Activated CD8-positive, alpha-beta T cell treated with anti-CD3 and anti-CD28 coated beads, Interleukin-2, amount 10 ng/mL, durations not matched to agents 7 days and 5 days (primary cell): Measurements from ENCODE around the gene FRAT2. TPM values are rescaled to one million over a fixed set of nuclear protein-coding genes. Genes with fewer than 3 reads are reported as not detected.
A peak's percentile ranks its signal among the peaks of the same experiment; 100 is the strongest.

Source experiments
- ATAC-seq: fragments of 150-1000 bp; cut with Tn5 transposase; one replicate; pipeline ENCODE4 v1.10.0; 2021; ENCODE audit warnings: moderate library complexity
- CTCF ChIA-PET: fragments of 350-600 bp; sonication (Branson Sonifier 250); formaldehyde crosslinking; loops from one replicate; lab custom pipeline; 2021; ENCODE audit warnings: antibody characterized with exemption; lab: Charles Lee
- POLR2A ChIA-PET: fragments of 350-600 bp; sonication (Branson Sonifier 250); formaldehyde crosslinking; loops from one replicate; lab custom pipeline; 2021; ENCODE audit warnings: antibody characterized with exemption; lab: Charles Lee
- DNase-seq: peaks from one replicate; pipeline ENCODE4 v3.0.0-alpha.2; 2020
- H3K27ac Mint-ChIP-seq: one replicate; pipeline ENCODE4 v1.8.0; 2021; ENCODE audit warnings: mild to moderate bottlenecking, mixed read lengths
- H3K27me3 Mint-ChIP-seq: one replicate; pipeline ENCODE4 v1.8.0; 2021; ENCODE audit warnings: low read depth, mixed read lengths
- H3K36me3 Mint-ChIP-seq: one replicate; pipeline ENCODE4 v1.8.0; 2021; ENCODE audit warnings: low read depth, mixed read lengths
- H3K4me1 Mint-ChIP-seq: one replicate; pipeline ENCODE4 v1.8.0; 2021; ENCODE audit warnings: low read depth, mixed read lengths
- H3K4me3 Mint-ChIP-seq: one replicate; pipeline ENCODE4 v1.8.0; 2021; ENCODE audit warnings: mild to moderate bottlenecking, mixed read lengths
- H3K9me3 Mint-ChIP-seq: one replicate; pipeline ENCODE4 v1.8.0; 2022; ENCODE audit warnings: mixed read lengths; ENCODE audit not compliant: insufficient read depth
- total RNA-seq, 2 experiments: library from RNA; stranded (reverse); gene quantifications; one replicate each; pipeline ENCODE4 v1.2.3, GENCODE V29; 2021

The FRAT2 gene, protein sequence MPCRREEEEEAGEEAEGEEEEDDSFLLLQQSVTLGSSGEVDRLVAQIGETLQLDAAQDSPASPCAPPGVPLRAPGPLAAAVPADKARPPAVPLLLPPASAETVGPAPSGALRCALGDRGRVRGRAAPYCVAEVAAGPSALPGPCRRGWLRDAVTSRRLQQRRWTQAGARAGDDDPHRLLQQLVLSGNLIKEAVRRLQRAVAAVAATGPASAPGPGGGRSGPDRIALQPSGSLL
- total RNA-seq, result 10 to 100 TPM; 10.0 to 10.4 TPM

- peak; percentile 89 for DNase-seq
- Mint-ChIP-seq H3K4me3 (peak within 1 kb of the TSS; percentile 75), H3K9me3 (no peaks in the 10 kb centered on the region), H3K27me3 (peaks cover 28% of the 10 kb centered on the region), H3K27ac (peak within 1 kb of the TSS; percentile 93), H3K4me1 (peaks cover 32% of the 10 kb centered on the region), H3K36me3 (peaks cover 24% of the 10 kb centered on the region)
- ATAC-seq, result peak; percentile 89
- ChIA-PET POLR2A (interaction anchor here (0.9 to 5.0 kb wide), 7 partner anchors 9 to 66 kb away, joined by 3 to 46 read pairs (median 5); partner anchors contain the start of genes ARHGAP19, FRAT1 and RRP12), CTCF (interaction anchor here (0.7 kb wide), 1 partner anchor 15 kb away, joined by 3 read pairs; no protein-coding TSS in a partner anchor)
These were observed at the start of gene FRAT2 for GRCh38 chr10:97334370-97335175. Gene FRAT2 (minus strand): TSS chr10:97334729. CDS start chr10:97334572, 157 bp downstream.

- no peaks in the 10 kb centered on the region for H3K27me3 Mint-ChIP-seq
- H3K4me1 Mint-ChIP-seq, result no peaks in the 10 kb centered on the region
- no peak for DNase-seq
- no peak overlapping the region for H3K4me3 Mint-ChIP-seq
- ATAC-seq, result no peak
- H3K9me3 Mint-ChIP-seq, result no peaks in the 10 kb centered on the region
- H3K36me3 Mint-ChIP-seq, result peaks cover 10% of the 10 kb centered on the region
- ChIA-PET POLR2A (no interaction called here), CTCF (no interaction called here)
- H3K27ac Mint-ChIP-seq, result no peak overlapping the region
These were observed 49.6 kb upstream of the FRAT2 start for GRCh38 chr10:97384156-97384555.

- CTCF ChIA-PET, result no interaction called here
- no peak overlapping the region for H3K27ac Mint-ChIP-seq
- POLR2A ChIA-PET, result no interaction called here
- H3K9me3 Mint-ChIP-seq, result no peaks in the 10 kb centered on the region
- H3K27me3 Mint-ChIP-seq, result no peaks in the 10 kb centered on the region
- H3K4me1 Mint-ChIP-seq, result no peaks in the 10 kb centered on the region
- no peak overlapping the region for H3K4me3 Mint-ChIP-seq
- ATAC-seq (no peak), DNase-seq (no peak)
- peaks cover 4% of the 10 kb centered on the region for H3K36me3 Mint-ChIP-seq
These were observed 48.6 kb upstream of the FRAT2 start for GRCh38 chr10:97383159-97383558.

DNA sequence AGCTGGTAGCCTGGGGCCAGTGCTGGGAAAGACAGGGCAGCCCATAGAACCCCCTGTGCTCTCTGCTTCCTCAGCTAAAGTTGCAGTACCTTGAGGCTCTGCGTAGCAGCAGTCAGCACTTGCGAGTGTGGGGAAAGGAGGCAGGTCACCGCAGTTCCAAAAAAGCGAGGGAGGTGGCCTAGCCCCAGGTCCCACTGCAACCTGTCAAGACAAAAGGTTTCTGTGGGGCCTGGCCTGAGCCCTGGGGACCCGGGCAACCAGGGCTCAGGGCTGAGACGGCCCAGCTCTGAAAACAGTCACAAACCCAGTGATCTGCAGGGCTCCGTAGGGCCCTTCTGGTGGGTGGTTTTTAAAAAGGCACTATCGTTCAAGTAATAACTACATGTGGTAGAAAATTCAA lies 47.1 kb upstream of the FRAT2 start:
- Mint-ChIP-seq H3K27me3 (no peaks in the 10 kb centered on the region), H3K4me1 (peaks cover under 1% of the 10 kb centered on the region), H3K36me3 (peaks cover 5% of the 10 kb centered on the region), H3K4me3 (no peak overlapping the region), H3K27ac (no peak overlapping the region), H3K9me3 (no peaks in the 10 kb centered on the region)
- ChIA-PET POLR2A (no interaction called here), CTCF (interaction anchor here (1.2 kb wide), 1 partner anchor 22 kb away, joined by 4 read pairs; no protein-coding TSS in a partner anchor)
- no peak for ATAC-seq
- no peak for DNase-seq

GRCh38 chr10:97380516-97380915 lies 46.0 kb upstream of the FRAT2 start:
- ChIA-PET CTCF (interaction anchor here (1.2 kb wide), 1 partner anchor 23 kb away, joined by 4 read pairs; no protein-coding TSS in a partner anchor), POLR2A (no interaction called here)
- Mint-ChIP-seq H3K36me3 (peaks cover 7% of the 10 kb centered on the region), H3K27ac (no peak overlapping the region), H3K9me3 (no peaks in the 10 kb centered on the region), H3K27me3 (no peaks in the 10 kb centered on the region), H3K4me3 (no peak overlapping the region), H3K4me1 (peaks cover 4% of the 10 kb centered on the region)
- DNase-seq (no peak), ATAC-seq (no peak)

- H3K36me3 Mint-ChIP-seq, result peaks cover 10% of the 10 kb centered on the region
- no peak overlapping the region for H3K4me3 Mint-ChIP-seq
- DNase-seq (no peak), ATAC-seq (no peak)
- ChIA-PET CTCF (no interaction called here), POLR2A (no interaction called here)
- H3K4me1 Mint-ChIP-seq, result peaks cover 4% of the 10 kb centered on the region
- H3K27me3 Mint-ChIP-seq, result no peaks in the 10 kb centered on the region
- H3K9me3 Mint-ChIP-seq, result no peaks in the 10 kb centered on the region
- H3K27ac Mint-ChIP-seq, result peak overlapping the region; percentile 30
These were observed 44.7 kb upstream of the FRAT2 start for GRCh38 chr10:97378933-97379921.

- Mint-ChIP-seq H3K4me1 (peaks cover 4% of the 10 kb centered on the region), H3K9me3 (no peaks in the 10 kb centered on the region), H3K4me3 (no peak overlapping the region), H3K27me3 (no peaks in the 10 kb centered on the region), H3K27ac (no peak overlapping the region), H3K36me3 (peaks cover 16% of the 10 kb centered on the region)
- no peak for DNase-seq
- ChIA-PET CTCF (no interaction called here), POLR2A (no interaction called here)
- ATAC-seq, result no peak
These were observed 41.9 kb upstream of the FRAT2 start for GRCh38 chr10:97376413-97376812.

- no peaks in the 10 kb centered on the region for H3K27me3 Mint-ChIP-seq
- no peak overlapping the region for H3K27ac Mint-ChIP-seq
- no peaks in the 10 kb centered on the region for H3K9me3 Mint-ChIP-seq
- no peak overlapping the region for H3K4me3 Mint-ChIP-seq
- CTCF ChIA-PET, result no interaction called here
- no peak for DNase-seq
- ATAC-seq, result no peak
- peaks cover 4% of the 10 kb centered on the region for H3K4me1 Mint-ChIP-seq
- POLR2A ChIA-PET, result interaction anchor here (0.6 kb wide), 1 partner anchor 94 kb away, joined by 3 read pairs; no protein-coding TSS in a partner anchor
- H3K36me3 Mint-ChIP-seq, result peaks cover 25% of the 10 kb centered on the region
These were observed 38.9 kb upstream of the FRAT2 start for GRCh38 chr10:97373456-97373855.

GRCh38 chr10:97372233-97372875 lies 37.8 kb upstream of the FRAT2 start:
- Mint-ChIP-seq H3K4me3 (no peak overlapping the region), H3K4me1 (peaks cover 4% of the 10 kb centered on the region), H3K9me3 (no peaks in the 10 kb centered on the region), H3K27me3 (no peaks in the 10 kb centered on the region), H3K27ac (no peak overlapping the region), H3K36me3 (peaks cover 21% of the 10 kb centered on the region)
- ChIA-PET CTCF (interaction anchor here (1.4 kb wide), 1 partner anchor 10 kb away, joined by 3 read pairs; no protein-coding TSS in a partner anchor), POLR2A (no interaction called here)
- ATAC-seq (no peak), DNase-seq (no peak)

DNA sequence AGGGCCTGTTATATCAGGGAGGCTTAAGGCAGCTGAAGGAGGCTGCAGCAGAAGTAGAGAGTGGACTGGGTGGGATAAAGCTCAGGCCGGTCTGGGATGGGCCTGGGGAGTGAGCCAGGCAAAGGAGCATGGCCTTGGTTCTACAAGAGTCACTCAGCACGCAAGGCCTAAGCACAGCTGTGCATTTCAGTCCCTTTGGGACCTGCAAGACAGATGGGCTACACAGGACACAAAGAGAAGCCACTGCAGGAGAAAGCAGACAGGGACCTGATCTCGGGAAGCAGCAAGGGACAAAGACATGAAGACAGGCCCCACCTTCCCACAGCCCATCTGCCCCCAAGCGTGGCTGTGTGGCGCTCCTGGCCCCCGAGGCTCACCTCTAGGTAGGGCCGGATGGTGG lies 37.2 kb upstream of the FRAT2 start:
- H3K4me3 Mint-ChIP-seq, result no peak overlapping the region
- no peak for ATAC-seq

More for the DNA sequence above, 37.2 kb upstream of the FRAT2 start:
- H3K4me1 Mint-ChIP-seq, result peaks cover 4% of the 10 kb centered on the region
- H3K9me3 Mint-ChIP-seq, result no peaks in the 10 kb centered on the region
- no peak overlapping the region for H3K27ac Mint-ChIP-seq
- ChIA-PET CTCF (interaction anchor here (1.4 kb wide), 1 partner anchor 9 kb away, joined by 3 read pairs; no protein-coding TSS in a partner anchor), POLR2A (no interaction called here)
- H3K27me3 Mint-ChIP-seq, result no peaks in the 10 kb centered on the region
- H3K36me3 Mint-ChIP-seq, result peaks cover 22% of the 10 kb centered on the region
- DNase-seq, result no peak
